Thyroid gland (tissue), 4 donors: ENCODE results near the gene CCL2.

Experiments
- CTCF ChIP-seq, 6 experiments: fragments of 200-600 bp in 3 of 6; fragments of 450-650 bp in 3 of 6; sonication (generic) in 3 of 6; IDR thresholded peaks; one replicate each; pipeline ENCODE4 v1.5.1; 2016 to 2019; ENCODE audit warnings: antibody characterized with exemption in 6 of 6, mild to moderate bottlenecking in 2 of 6, inconsistent platforms in 1 of 6, moderate library complexity in 1 of 6
- POLR2A ChIP-seq, 2 donors: fragments of 450-650 bp; IDR thresholded peaks; one replicate each; pipeline ENCODE4 v1.6.1; 2017; ENCODE audit warnings: antibody characterized with exemption in 2 of 2, mild to moderate bottlenecking in 2 of 2, moderate library complexity in 1 of 2

GRCh38 chr17:34257299-34257985 lies 2.4 kb downstream of the CCL2 start:
- no peak for TF ChIP-seq CTCF (IDR thresholded peaks at IDR 0.05)
- no peak for TF ChIP-seq POLR2A (IDR thresholded peaks at IDR 0.05)
